NCI-H128 (cell line): ENCODE results near the gene IL12RB1.
"Not testable (repeated sequence)": the region's sequence is repeated elsewhere in the genome, so short reads cannot be mapped to it uniquely, and the experiment has no call there.

Source experiments
- DNase-seq: peaks from one replicate; lab custom pipeline; 2025; ENCODE audit not compliant: unreplicated experiment; lab: John Stamatoyannopoulos, UW

The IL12RB1 gene

DNA sequence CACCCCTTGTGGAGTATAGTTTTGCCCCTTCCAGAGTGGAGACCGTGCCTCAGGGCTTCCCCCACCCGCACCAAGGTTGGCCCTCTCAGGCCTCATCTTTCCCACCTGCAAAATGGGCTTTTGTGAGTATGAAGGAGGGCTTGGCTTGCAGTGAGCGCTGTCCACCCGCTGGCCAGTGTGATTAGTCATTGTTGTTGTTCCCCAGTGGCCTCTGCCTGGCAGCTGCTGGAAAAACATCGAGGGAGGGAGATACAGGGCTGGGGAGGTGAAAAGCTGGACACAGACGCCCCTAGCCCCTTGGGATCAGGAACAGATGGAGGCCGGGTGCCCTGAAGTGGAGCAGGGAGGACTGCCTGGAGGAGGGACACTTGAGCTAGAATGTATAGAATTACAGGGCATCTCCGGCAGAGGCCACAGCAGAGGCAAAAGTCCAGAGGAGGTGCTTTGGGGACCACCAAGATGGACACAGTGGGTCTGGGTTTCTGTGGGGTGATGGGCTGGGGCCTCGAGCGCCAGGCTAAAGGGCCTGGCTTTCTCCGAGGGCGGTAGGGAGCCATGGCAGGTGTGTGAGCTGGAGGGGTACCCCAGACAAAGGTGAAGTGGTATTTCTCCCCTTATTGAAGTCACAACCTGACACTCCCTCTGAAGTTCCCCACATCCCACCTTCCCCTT, 3.9 kb upstream of the IL12RB1 start:
- no peak for DNase-seq

DNA sequence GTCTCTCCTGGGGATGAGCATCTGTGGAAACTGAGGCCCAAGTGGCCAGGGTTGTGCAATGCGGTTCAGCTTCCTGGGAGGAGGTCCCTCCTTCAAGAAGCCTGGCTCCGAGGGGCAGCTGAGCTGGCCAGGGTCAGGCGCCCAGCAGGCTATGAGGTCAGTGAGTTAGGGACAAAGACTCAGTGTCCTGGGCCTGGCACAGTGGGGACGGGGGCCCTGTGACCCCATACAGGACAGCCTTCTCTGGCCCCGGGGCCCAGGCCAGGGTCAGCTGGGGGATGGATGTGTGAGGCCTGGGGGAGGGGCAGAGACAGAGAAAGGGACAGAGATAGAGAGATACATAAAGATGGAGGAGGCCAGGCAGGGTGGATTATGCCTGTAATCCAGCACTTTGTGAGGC, 3.0 kb upstream of the IL12RB1 start:
- DNase-seq: no peak

GRCh38 chr19:18089096-18089541, 2.4 kb upstream of the IL12RB1 start:
- DNase-seq: not testable (repeated sequence)

DNA sequence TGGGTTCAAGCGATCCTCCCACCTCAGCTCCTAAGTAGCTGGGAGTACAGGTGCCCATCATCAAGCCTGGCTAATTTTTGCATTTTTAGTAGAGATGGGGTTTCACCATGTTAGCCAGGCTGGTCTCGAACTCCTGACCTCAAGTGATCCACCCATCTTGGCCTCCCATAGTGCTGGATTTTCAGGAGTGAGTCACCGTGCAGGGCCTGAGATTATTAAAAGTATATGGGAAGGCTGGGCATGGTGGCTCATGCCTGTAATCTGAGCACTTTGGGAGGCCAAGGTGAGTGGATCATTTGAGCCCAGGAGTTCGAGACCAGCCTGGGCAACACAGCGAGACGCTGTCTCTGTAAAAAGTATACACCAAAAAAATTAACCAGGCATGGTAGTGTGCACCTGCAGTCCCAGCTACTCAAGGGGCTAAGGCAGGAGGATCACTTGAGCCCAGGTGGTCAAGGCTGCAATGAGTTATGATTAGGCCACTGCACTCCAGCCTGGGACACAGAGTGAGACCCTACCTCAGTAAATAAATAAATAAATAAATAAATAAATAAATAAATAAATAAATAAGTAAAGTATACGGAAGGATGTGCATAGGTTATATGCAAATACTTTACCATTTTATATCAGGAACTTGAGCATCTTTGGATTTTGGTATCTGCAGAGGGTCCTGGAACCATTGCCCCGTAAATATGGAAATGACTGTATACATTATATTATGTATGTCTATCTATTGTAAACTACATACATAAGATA, 854 bp downstream of the IL12RB1 start:
- no peak for DNase-seq

DNA sequence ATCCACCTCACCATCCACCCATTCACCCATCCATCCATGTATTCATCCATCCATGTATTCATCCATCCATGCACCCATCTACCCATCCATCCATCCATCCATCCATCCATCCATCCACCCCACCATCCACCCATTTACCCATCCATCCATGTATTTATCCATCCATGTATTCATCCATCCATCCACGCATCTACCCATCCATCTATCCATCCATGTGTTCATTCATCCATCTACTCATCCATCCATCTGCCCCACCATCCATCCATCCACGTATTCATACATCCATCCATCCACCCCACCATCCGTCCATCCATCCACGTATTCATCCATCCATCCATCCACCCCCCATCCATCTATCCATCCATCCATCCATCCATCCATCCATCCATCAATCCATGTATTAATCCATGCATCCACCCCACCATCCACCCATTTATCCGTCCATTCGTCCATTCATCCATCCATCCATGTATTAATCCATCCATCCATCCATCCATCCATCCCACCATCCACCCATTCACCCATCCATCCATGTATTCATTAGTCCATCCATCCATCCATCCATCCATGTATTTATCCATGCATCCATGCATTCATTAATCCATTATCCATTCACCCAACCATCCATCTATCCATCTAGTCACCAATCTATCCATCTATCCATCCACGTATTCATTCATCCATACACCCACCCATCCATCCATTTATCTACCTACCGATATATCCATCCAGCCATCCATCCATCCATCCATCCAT, 2.6 kb downstream of the IL12RB1 start:
- DNase-seq: no peak

DNA sequence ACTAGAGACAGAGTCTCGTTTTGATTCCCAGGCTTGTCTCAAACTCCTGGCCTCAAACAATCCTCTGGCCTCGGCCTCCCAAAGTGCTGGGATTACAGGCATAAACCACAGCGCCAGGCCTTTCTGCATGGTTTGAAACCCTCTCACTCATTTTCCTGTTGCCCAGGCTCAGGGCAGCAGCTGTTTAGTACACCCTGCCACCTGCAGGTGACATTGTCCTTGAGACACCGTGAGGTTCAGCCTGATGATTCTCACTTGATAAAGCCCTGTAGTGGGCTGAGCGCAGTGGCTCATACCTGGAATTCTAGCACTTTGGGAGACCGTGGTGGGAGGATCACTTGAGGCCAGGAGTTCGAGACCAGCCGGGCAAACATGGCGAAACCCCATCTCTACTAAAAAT, 12.5 kb downstream of the IL12RB1 start:
- no peak for DNase-seq

GRCh38 chr19:18073197-18073596, 13.5 kb downstream of the IL12RB1 start:
- no peak for DNase-seq

DNA sequence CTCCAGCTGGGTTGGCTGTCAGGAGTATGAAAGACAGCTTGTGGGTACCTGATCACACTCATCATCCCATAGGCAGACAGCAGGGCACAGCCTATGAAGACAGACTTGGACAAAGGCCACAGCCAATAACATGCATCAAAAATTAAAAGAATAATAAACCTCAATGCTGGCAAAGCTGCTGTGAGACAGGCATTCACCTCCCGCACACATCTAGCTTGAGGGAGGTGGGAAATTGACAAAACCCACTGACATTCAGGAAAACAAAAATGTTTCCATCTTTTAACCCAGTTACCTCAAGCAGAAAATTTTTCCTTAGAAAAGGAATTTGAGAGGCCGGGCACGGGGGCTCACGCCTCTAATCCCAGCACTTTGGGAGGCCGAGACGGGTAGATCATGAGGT, 14.4 kb downstream of the IL12RB1 start:
- DNase-seq: no peak

- DNase-seq: no peak
Observed at GRCh38 chr19:18070181-18070580, 16.6 kb downstream of the IL12RB1 start.

GRCh38 chr19:18069383-18069782, 17.4 kb downstream of the IL12RB1 start:
- DNase-seq: no peak

GRCh38 chr19:18068395-18068794, 18.3 kb downstream of the IL12RB1 start:
- DNase-seq: no peak

- DNase-seq: no peak
Observed at GRCh38 chr19:18065173-18065495, 21.6 kb downstream of the IL12RB1 start.

DNA sequence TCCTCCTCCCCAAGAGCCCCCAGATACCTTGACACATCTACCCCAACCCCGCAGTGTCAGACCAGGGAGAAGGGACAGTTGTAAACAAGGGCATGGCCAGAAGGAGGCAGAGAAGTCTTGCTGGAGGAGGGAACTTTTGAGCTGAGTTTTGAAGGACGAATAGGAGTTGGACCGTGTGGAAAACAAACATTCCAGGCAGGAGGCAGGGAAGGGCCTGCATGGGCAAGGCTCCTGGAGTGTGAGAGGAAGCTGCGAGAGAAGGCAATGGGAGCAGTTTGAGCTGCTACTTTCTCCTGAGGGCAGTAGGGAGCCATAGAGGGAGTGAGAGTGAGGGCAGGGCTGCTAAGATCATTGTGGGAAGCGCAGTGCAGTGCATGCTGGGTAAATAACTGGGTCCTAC, 23.3 kb downstream of the IL12RB1 start:
- DNase-seq: no peak

- peak; percentile 6 for DNase-seq
Observed at GRCh38 chr19:18062028-18062427, 24.7 kb downstream of the IL12RB1 start.

DNA sequence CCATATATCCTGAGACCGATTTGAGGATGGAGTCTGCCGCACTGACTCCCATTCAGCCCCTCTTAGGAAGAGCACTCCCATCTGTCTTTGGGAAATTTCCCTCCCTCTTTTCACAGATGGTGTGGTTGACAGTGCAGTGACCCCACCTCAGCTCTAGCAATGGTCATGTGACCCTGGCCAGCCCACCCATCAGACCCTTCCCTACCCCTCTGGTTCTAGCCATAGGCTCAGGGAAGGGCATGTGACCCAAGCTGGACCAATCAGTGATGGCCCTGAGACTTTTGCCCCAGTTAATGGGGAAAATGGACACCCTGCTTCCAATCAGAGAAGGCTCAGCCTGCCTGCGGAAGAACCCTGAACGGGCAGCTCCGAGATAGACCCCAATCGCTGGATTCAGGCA, 26.3 kb downstream of the IL12RB1 start:
- DNase-seq: no peak

- no peak for DNase-seq
Observed at GRCh38 chr19:18059902-18060301, 26.8 kb downstream of the IL12RB1 start.

DNA sequence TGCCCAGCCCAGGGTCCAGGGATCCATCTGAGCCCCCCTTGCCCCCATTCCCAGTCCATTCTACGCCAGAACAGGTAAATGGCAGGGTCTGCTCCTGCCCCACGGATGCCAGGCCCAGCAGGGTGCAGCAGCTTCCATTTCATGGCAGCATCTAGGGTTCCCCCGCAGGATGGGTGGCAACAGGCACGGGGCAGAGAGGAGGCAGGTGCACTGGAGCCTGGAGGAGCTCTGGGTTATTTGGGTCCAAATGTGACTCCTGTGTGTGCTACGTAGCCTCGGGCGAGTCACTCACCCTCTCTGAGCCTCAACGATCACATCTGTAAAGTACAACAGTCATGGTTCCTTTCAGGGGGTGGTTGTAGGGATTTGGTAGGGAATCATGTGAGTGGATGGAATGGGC, 27.4 kb downstream of the IL12RB1 start:
- DNase-seq: no peak

DNA sequence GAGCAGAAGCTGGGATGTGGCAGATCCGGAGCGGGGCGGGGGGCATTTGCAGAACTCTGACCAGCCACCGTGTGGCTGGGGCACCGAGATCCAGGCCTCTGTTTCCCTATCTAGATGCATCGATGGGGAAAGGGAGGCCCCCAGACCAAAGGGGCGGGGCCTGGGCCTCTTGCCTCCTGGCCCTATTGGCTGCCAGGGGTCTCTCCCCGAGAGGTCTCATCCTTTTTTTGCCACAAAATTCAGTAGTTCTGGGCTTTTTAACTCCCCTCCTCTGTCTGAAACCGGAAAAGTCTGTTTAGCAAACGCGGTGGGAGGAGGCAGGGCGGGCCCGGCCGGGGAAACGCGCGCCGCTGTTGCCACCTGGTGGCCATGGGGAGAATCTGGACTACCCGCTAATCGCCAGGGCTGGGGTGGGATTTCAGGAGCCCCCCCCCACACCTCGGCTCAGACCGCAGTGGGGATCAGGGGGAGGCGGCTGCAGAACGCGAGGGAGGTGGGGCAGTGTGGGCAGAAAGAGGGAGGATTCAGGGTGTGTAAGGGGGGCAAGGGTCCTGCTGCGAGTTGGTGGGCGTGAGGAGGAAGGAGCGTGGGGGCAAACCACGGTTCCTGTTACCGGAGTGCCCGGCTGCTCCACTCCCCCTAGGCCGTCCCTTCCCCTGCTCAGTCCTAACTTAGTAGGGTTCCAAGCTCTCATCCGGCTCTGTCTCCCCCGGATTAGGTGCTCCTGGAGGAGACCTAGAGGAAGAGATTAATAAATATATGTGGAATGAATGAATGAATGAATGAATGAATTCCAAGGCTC, 28.3 kb downstream of the IL12RB1 start:
- DNase-seq: peak; percentile 36

DNA sequence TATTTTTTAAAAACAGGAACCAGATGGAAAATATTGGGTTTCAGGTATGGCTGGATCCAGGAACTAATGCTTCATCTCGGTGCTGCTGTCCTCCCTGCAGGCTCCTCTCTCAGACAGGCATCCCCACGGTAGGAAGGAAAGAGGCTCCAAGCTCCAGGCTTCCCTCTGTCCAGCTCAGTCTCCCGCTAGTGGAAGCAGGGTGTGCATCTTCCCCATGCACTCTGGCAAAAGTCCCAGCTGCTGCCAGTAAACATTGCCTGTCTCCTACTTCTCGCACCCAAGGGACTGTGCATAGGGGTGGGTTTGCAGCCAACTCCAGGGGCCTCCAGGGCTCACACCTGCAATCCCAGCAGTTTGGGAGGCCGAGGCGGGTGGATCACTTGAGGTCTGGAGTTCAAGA, 29.2 kb downstream of the IL12RB1 start:
- no peak for DNase-seq

- no peak for DNase-seq
Observed at GRCh38 chr19:18055967-18056366, 30.8 kb downstream of the IL12RB1 start.

DNA sequence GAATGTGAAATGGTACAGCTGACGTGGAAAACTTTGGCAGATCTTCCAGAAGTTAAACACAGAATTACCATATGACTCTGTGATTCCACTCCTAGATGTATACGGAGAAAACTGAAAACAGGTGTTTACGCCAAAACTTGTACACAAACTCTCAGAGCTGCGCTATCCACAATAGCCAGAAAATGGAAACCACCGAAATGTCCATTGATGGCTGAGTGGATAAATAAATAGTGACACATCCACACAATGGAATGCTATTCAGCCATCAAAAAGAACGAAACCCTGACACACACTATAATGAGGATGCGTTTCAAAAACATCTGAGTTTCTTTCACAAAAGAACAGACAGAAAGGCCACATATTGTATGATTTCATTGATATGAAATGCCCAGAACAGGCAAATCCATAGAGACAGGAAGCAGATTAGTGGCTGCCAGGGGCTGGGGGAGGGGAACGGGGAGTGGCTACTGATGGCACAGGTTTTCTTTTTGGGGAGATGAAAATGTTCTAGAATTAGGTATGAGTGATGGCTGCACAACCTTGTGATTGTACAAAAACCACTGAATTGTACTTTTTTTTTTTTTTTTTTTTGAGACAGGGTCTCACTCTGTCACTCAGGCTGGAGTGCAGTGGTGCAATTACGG, 33.0 kb downstream of the IL12RB1 start:
- DNase-seq: no peak
